ENCODE results near the gene KCNK5. TPM values are rescaled to one million over a fixed set of nuclear protein-coding genes. Genes with fewer than 3 reads are reported as not detected.

The KCNK5 gene
- total and polyA plus RNA-seq, 9 of the 15 experiments (the other 6 are each of a cell fraction or from before 2014, with no cell fraction given) = 1.5 to 45.8 (median 25.8) TPM

- Histone ChIP-seq H3K27me3 (ENCODE audit: control insufficient read depth in 2 of 2, insufficient read depth in 2 of 2, low read length in 2 of 2) (peaks cover 4% of the 10 kb centered on the region in 2 experiments; a peak in 2 of 5 replicates), H3K79me2 (ENCODE audit: control insufficient read depth, insufficient read depth, low read length) (no peaks in the 10 kb centered on the region), H3K4me3 (no peak overlapping the region), H3K4me1 (replicated peaks in 1 of 2; ENCODE audit: control insufficient read depth in 2 of 2, insufficient read depth in 2 of 2, low read length in 2 of 2) (peaks cover 5 to 9% of the 10 kb centered on the region in 2 experiments; a peak in 3 of 5 replicates), H3K9me3 (replicated peaks; ENCODE audit: control insufficient read depth, insufficient read depth, low read depth, low read length) (no peaks in the 10 kb centered on the region), H3K9ac (ENCODE audit: insufficient read depth in 1 of 2, low read depth in 2 of 2, low read length in 2 of 2) (peak overlapping the region in 1 of 2 experiments; percentile 19; a peak in 1 of 4 replicates), H2AFZ (ENCODE audit: low read depth, low read length) (peak overlapping the region; percentile 27; the same call in 1 of the 2 replicates), H4K20me1 (replicated peaks; ENCODE audit: control insufficient read depth, insufficient read depth, low read length) (no peaks in the 10 kb centered on the region), H3K36me3 (ENCODE audit: control insufficient read depth, insufficient read depth, low read length) (no peaks in the 10 kb centered on the region), H3K4me2 (ENCODE audit: insufficient read depth, low read length) (no peak overlapping the region), H3K9me1 (ENCODE audit: control insufficient read depth, insufficient read depth, low read length) (no peaks in the 10 kb centered on the region), H3K27ac (ENCODE audit: extremely low read depth, low read depth, low read length) (no peak overlapping the region)
- in situ Hi-C loops (cut with MboI) (no loop called here), intact Hi-C loops (cut with micrococcal nuclease) (no loop called here)
- TF ChIP-seq HSF4 (CRISPR knock-in tag; IDR thresholded peaks at IDR 0.05; ENCODE audit: borderline replicate concordance) (no peak), ATF7 (IDR thresholded peaks at IDR 0.05) (no peak), ZNF449 (CRISPR knock-in tag; IDR thresholded peaks at IDR 0.05) (no peak), KDM2B (CRISPR knock-in tag; IDR thresholded peaks at IDR 0.05) (no peak), TAF9B (IDR thresholded peaks at IDR 0.05; ENCODE audit: partially characterized antibody) (no peak), MCM5 (IDR thresholded peaks at IDR 0.05; ENCODE audit: low read depth) (no peak), ZNF717 (CRISPR knock-in tag; IDR thresholded peaks at IDR 0.05) (no peak), ZSCAN32 (CRISPR knock-in tag; IDR thresholded peaks at IDR 0.05) (no peak), HNRNPUL1 (IDR thresholded peaks at IDR 0.05; ENCODE audit: low read length) (no peak), ILF3 (IDR thresholded peaks at IDR 0.05; ENCODE audit: borderline replicate concordance) (no peak), DLX4 (CRISPR knock-in tag; IDR thresholded peaks at IDR 0.05) (no peak), RNF2 (IDR thresholded peaks at IDR 0.05) (no peak)
- FAIRE-seq (no peak), DNase-seq (ENCODE audit: extremely low read depth in 1 of 4, low spot score in 3 of 4) (no peak), ATAC-seq (no peak)
- no TSS peak for BruUV-seq (replicated peaks)
- WGBS (ENCODE audit: insufficient coverage, low coverage, missing lambda C conversion rate) = 61% methylated on average over 9 of the region's 9 CpGs
- POLR2A ChIA-PET = interaction anchor here (0.5 to 2.5 kb wide), 3 partner anchors 16 to 39 kb away, joined by 3 to 9 read pairs (median 3); no protein-coding TSS in a partner anchor
- CTCF ChIA-PET (ENCODE audit: low intra/inter-chr PET ratio) = no interaction called here
Measured at GRCh38 chr6:39243809-39244208, 14.5 kb upstream of the KCNK5 start.
